Coronary artery (tissue), 2 donors: ENCODE results near the gene PAX5.

Experiments used
- DNase-seq: peaks from one replicate; pipeline ENCODE4 v3.0.0-alpha.2; 2017; ENCODE audit warnings: low spot score
- H3K27ac ChIP-seq, 2 donors: fragments of 200-600 bp; sonication (generic); one replicate each; pipeline ENCODE4 v1.5.1; 2016 to 2019
- H3K4me3 ChIP-seq: fragments of 200-600 bp; sonication (generic); 2 replicates; pipeline ENCODE4 v1.5.1; 2016; ENCODE audit warnings: mild to moderate bottlenecking, moderate library complexity
- TF ChIP-seq, protein P1 (sequence below): fragments of 200-600 bp; sonication (generic); IDR thresholded peaks from one replicate; pipeline ENCODE4 v1.5.1; 2019; ENCODE audit warnings: antibody characterized with exemption

Gene PAX5

DNA sequence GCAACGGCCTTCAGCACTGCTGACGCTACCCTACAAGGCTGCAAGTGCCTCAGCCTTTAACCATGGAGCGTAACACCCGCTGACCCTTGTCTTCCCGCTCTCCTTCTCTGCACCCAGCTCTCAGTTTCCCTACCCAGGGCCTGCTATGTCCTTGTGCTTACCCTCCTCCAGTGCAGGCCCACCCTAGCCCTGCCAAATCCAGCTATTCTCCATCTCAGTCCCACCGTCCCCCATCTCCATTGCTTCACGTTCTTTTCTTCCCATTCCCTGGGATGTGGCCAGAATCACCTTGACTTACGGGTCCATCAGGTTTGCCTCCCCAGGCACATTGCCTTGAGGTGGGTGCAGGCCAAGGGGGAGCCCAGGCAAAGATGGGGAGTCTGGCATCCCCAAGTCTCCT lies 91.2 kb downstream of the PAX5 start:
- TF ChIP-seq, protein P1, sequence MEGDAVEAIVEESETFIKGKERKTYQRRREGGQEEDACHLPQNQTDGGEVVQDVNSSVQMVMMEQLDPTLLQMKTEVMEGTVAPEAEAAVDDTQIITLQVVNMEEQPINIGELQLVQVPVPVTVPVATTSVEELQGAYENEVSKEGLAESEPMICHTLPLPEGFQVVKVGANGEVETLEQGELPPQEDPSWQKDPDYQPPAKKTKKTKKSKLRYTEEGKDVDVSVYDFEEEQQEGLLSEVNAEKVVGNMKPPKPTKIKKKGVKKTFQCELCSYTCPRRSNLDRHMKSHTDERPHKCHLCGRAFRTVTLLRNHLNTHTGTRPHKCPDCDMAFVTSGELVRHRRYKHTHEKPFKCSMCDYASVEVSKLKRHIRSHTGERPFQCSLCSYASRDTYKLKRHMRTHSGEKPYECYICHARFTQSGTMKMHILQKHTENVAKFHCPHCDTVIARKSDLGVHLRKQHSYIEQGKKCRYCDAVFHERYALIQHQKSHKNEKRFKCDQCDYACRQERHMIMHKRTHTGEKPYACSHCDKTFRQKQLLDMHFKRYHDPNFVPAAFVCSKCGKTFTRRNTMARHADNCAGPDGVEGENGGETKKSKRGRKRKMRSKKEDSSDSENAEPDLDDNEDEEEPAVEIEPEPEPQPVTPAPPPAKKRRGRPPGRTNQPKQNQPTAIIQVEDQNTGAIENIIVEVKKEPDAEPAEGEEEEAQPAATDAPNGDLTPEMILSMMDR = no peak

DNA sequence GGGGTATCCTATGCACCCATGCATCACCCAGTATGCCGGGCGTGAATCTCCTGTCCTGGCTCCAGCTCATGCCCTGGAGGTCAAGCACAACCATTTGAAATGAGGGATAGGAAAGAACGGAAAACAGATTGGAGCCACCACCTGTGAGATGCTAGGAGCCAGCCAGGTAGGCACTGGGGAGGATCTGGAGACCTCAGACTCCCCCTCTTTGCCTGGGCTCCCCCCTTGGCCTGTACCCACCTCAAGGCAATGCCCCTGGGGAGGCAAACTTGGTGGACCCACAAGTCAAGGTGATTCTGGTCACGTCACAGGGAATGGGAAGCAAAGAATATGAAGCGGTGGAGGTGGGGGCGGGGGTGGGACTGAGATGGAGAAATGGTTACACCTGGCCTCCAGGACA lies 92.6 kb downstream of the PAX5 start:
- DNase-seq = no peak
- Histone ChIP-seq H3K4me3 (no peak overlapping the region), H3K27ac (no peak overlapping the region)
- TF ChIP-seq, protein P1 = no peak

More for the DNA sequence above, 91.2 kb downstream of the PAX5 start:
- Histone ChIP-seq H3K27ac (no peak overlapping the region), H3K4me3 (no peak overlapping the region)
- no peak for DNase-seq

DNA sequence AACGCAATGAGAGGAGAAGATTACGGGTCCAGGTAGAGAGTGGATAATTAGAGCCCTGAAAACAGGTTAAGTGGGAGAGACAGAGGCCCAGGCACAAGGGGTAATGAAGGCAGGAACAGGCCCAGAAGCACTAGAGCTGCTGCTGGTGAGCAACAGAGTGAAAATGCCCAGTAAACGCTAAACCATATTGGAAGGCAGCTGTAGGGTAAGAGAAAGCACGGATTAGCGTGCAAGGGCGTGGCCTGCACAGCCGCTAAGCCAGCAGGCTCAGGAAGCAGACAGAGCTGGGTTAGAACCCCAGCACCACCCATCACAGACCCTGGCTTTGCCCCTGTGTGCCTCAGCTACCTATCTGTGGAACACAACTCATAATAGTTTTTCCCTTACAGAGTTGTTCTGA lies 93.2 kb downstream of the PAX5 start:
- no peak for DNase-seq
- Histone ChIP-seq H3K4me3 (no peak overlapping the region), H3K27ac (no peak overlapping the region)
- TF ChIP-seq, protein P1 = no peak

DNA sequence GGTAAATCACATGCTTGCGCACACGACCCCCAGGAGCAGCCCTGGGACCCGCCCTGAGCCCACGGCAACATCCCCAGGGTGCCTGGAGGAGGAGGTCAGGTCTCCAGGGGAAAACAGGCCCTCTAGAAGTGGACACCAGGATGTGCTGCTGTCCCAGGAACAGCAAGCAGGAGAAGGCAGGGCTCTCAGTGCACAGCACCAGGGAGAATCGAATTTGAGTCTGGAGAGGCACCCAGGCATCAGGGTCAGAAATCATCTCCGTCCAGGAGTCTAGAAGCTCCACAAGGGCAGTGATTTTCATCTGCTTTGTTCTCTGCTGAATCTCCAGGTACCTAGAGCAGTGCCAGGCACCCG lies 93.6 kb downstream of the PAX5 start:
- DNase-seq = peak; percentile 28
- TF ChIP-seq, protein P1 = no peak
- Histone ChIP-seq H3K27ac (no peak overlapping the region), H3K4me3 (no peak overlapping the region)

DNA sequence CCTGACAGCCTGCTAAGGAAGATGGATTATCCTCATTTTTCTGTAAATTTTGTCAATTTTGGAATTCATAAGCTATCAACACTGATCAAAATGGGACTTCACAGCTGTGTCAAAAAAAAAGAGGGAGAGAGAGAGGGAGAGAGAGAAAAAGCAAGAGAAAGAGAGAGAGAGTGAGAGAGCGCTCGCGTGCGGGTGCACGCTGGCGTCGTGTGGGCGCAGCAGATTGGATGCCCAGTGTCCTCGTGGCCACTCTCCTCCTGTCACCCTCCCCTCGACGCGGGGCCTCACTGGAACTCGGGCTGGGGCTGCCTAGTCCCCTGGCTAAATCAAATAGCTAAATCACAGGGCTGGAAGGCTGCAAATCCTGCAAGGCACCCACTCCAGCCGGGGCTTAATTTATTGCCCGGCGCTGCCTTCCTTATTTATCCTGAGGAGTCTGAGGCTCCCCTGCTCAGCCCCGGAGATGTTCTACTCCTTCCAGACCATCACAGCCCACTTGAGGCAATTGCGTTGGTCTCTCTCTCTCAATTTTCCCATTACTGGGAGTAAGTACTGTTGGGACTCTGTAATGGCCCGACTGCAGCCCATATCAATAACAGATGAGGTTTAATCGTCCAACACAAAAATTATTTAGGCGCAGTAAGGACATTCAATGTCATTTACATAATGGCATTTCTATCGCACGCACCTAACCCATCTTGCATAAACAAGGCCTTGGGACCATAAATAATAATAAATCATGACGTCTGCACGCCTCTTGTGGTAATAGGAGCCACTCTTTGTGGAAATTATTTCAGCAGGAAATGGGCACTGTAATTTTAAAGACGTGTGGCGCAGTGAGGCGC lies 94.2 kb downstream of the PAX5 start:
- DNase-seq = peak; percentile 58
- H3K4me3 ChIP-seq = no peak overlapping the region
- TF ChIP-seq, protein P1 = no peak
- no peak overlapping the region for H3K27ac ChIP-seq

DNA sequence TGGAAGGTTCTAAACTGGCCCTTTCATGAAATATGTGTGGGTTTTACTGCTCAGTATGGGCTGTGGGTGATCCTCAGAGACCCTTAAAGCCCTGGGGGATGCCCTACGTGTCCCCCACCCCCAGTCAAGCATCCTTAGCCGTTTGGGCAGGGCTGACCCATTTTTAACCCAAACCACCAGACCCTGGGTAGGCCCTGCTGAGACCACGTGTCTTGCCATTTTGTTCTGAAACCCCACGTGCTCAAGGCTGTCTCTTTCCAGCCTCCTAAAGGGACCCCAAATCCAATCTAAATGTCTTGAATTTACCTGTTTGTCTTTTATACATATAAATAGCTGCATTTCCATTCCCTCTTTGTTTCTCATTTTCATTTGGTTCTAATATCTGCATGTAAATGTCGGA lies 94.9 kb downstream of the PAX5 start:
- TF ChIP-seq, protein P1 = no peak
- Histone ChIP-seq H3K27ac (no peak overlapping the region), H3K4me3 (no peak overlapping the region)
- no peak for DNase-seq

DNA sequence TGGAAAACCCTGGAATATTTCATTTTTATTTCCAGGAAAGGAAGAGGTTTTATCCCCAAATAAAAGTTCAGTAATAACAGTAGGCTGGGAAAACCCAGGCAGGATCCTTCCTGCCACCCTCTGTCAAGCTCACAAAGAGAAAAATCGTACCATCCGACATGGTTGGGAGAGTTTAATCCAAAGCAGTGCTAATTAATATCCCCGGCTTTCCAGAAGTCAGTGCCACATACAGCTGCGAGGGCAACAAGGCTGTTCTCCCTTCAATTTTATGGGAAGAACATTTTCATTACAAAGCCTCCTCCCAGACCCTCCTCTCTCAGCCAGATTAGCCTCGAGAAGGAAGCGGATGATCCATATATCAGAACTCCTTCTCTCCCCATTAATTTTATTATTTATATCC lies 95.5 kb downstream of the PAX5 start:
- Histone ChIP-seq H3K27ac (no peak overlapping the region), H3K4me3 (no peak overlapping the region)
- TF ChIP-seq, protein P1 = no peak
- peak; percentile 12 for DNase-seq
